Neural cell (in vitro differentiated cells): ENCODE measurements around the gene AGMAT. TPM values are rescaled to one million over a fixed set of nuclear protein-coding genes. Genes with fewer than 3 reads are reported as not detected.

Experiments used
- H2AFZ ChIP-seq: fragments of 200-600, 300-800 bp; sonication (generic), shearing (Covaris generic); 2 replicates; pipeline ENCODE4 v1.6.0; 2014; ENCODE audit warnings: low read depth, mild to moderate bottlenecking, antibody characterized with exemption, low read length, moderate library complexity
- H3F3A ChIP-seq: fragments of 200-600 bp; shearing (Covaris generic); 2 replicates; pipeline ENCODE4 v1.6.1; 2016; ENCODE audit warnings: mild to moderate bottlenecking, moderate library complexity, mixed read lengths, antibody characterized with exemption, low read length; ENCODE audit not compliant: insufficient read depth, poor library complexity, severe bottlenecking
- H3K27ac ChIP-seq: fragments of 200-600, 300-800 bp; sonication (generic), shearing (Covaris generic); 2 replicates; pipeline ENCODE4 v1.5.1; 2014; ENCODE audit warnings: mild to moderate bottlenecking, low read length, moderate library complexity
- H3K27me3 ChIP-seq: fragments of 300-800, 200-600 bp; sonication (generic), shearing (Covaris generic); 2 replicates; pipeline ENCODE4 v1.6.0; 2014; ENCODE audit warnings: mild to moderate bottlenecking, low read depth, low read length, moderate library complexity; ENCODE audit not compliant: insufficient read depth
- H3K36me3 ChIP-seq: fragments of 300-800, 200-600 bp; sonication (generic), shearing (Covaris generic); 2 replicates; pipeline ENCODE4 v1.5.1; 2014; ENCODE audit warnings: mild to moderate bottlenecking, antibody characterized with exemption, low read length, moderate library complexity; ENCODE audit not compliant: insufficient read depth
- H3K4me2 ChIP-seq: fragments of 300-800, 200-600 bp; sonication (generic), shearing (Covaris generic); 2 replicates; pipeline ENCODE4 v1.6.0; 2014; ENCODE audit warnings: mild to moderate bottlenecking, low read length
- H3K4me3 ChIP-seq: fragments of 300-800, 200-600 bp; sonication (generic), shearing (Covaris generic); 2 replicates; pipeline ENCODE4 v1.5.1; 2014; ENCODE audit warnings: mild to moderate bottlenecking, low read length, moderate library complexity
- H3K79me2 ChIP-seq: fragments of 200-600 bp; shearing (Covaris generic); replicated peaks from 2 replicates; pipeline ENCODE4 v1.6.0; 2014; ENCODE audit warnings: mild to moderate bottlenecking, low read length, moderate library complexity; ENCODE audit not compliant: insufficient read depth
- H3K9ac ChIP-seq: fragments of 300-800, 200-600 bp; sonication (generic), shearing (Covaris generic); 2 replicates; pipeline ENCODE4 v1.6.1; 2016; ENCODE audit warnings: mild to moderate bottlenecking, low read length, mixed read lengths
- H3K9me2 ChIP-seq: fragments of 200-600 bp; shearing (Covaris generic); 2 replicates; pipeline ENCODE4 v1.6.1; 2016; ENCODE audit warnings: mild to moderate bottlenecking, low read length, mixed read lengths; ENCODE audit not compliant: insufficient read depth
- H3K9me3 ChIP-seq: fragments of 200-600, 300-800 bp; sonication (generic), shearing (Covaris generic); 2 replicates; pipeline ENCODE4 v1.6.1; 2016; ENCODE audit warnings: mild to moderate bottlenecking, mixed run types, low read length, moderate library complexity, mixed read lengths
- H4K20me1 ChIP-seq: fragments of 200-600 bp; shearing (Covaris generic); 2 replicates; pipeline ENCODE4 v1.6.1; 2016; ENCODE audit warnings: mild to moderate bottlenecking, mixed run types; ENCODE audit not compliant: insufficient read depth
- CTCF ChIP-seq: fragments of 450-650 bp; IDR thresholded peaks from 2 replicates; pipeline ENCODE4 v1.5.1; 2014; ENCODE audit warnings: antibody characterized with exemption, mild to moderate bottlenecking, moderate library complexity; ENCODE audit not compliant: poor library complexity, severe bottlenecking
- EP300 ChIP-seq: fragments of 450-650 bp; conservative IDR thresholded peaks from 2 replicates; pipeline ENCODE4 v1.6.1; 2014; ENCODE audit warnings: antibody characterized with exemption, mild to moderate bottlenecking, moderate library complexity; ENCODE audit not compliant: poor library complexity, severe bottlenecking
- EZH2 ChIP-seq: fragments of 200-600, 300-800 bp; shearing (Covaris generic), sonication (generic); IDR thresholded peaks from 2 replicates; pipeline ENCODE4 v1.6.1; 2014; ENCODE audit warnings: antibody characterized with exemption, low read length, borderline replicate concordance, mild to moderate bottlenecking; ENCODE audit not compliant: insufficient read depth, poor library complexity, severe bottlenecking
- MXI1 ChIP-seq: fragments of 450-650 bp; conservative IDR thresholded peaks from 2 replicates; pipeline ENCODE4 v1.6.1; 2014; ENCODE audit warnings: antibody characterized with exemption, mild to moderate bottlenecking; ENCODE audit not compliant: poor library complexity, severe bottlenecking
- POLR2AphosphoS5 ChIP-seq: IDR thresholded peaks from 2 replicates; pipeline ENCODE4 v1.6.1; 2012
- RAD21 ChIP-seq: fragments of 450-650 bp; conservative IDR thresholded peaks from 2 replicates; pipeline ENCODE4 v1.6.1; 2014; ENCODE audit warnings: antibody characterized with exemption, mild to moderate bottlenecking, moderate library complexity
- SMC3 ChIP-seq: fragments of 450-650 bp; conservative IDR thresholded peaks from 2 replicates; pipeline ENCODE4 v1.6.1; 2014; ENCODE audit warnings: antibody characterized with exemption, mild to moderate bottlenecking, moderate library complexity; ENCODE audit not compliant: poor library complexity
- TAF1 ChIP-seq: IDR thresholded peaks from 2 replicates; pipeline ENCODE4 v1.6.1; 2012; ENCODE audit warnings: low read depth
- polyA plus RNA-seq: library from polyadenylated mRNA; depleted of rRNA; stranded (reverse); fragments of >200 nt; gene quantifications from 2 replicates; pipeline ENCODE4 v1.2.3, GENCODE V29; 2014
- TF ChIP-seq, protein P1 (sequence below): IDR thresholded peaks from 2 replicates; pipeline ENCODE4 v1.6.1; 2012; ENCODE audit warnings: borderline replicate concordance

The AGMAT gene
- polyA plus RNA-seq, 1 donor from 2014 or later: not detected

DNA sequence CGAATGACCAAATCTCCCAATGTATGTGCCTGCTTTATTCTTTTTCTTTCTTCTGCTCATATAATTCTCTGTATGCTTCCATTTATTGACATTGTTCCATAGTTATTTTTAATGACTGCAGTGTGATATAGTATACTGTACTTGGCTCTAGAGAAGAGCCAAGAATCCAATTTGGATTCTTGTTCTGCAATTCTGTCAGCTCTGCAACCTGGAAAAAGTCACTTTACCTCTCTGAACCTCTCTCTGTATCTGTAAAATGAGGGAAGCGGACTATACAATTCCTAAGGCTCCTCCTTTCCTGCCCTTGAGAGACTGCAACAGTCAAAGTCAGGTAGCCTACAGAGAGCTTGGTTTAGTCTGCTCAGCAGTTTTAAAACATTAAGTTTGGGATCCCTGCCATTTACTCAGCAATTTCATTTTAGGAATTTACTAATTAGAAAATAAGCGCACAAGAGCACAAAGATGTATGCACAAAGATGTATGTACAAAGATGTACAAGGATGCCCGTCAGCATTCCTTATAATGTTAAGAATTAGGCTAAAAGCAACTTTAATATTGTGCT, 43.5 kb downstream of the AGMAT start:
- H3K9ac ChIP-seq: no peak overlapping the region
- H3F3A ChIP-seq: no peaks in the 10 kb centered on the region
- H4K20me1 ChIP-seq: no peaks in the 10 kb centered on the region
- no peaks in the 10 kb centered on the region for H3K9me3 ChIP-seq
- H3K4me2 ChIP-seq: no peak overlapping the region
- H3K9me2 ChIP-seq: no peaks in the 10 kb centered on the region
- TF ChIP-seq TAF1 (no peak), POLR2AphosphoS5 (no peak), RAD21 (no peak), SMC3 (no peak)
- TF ChIP-seq, protein P1, sequence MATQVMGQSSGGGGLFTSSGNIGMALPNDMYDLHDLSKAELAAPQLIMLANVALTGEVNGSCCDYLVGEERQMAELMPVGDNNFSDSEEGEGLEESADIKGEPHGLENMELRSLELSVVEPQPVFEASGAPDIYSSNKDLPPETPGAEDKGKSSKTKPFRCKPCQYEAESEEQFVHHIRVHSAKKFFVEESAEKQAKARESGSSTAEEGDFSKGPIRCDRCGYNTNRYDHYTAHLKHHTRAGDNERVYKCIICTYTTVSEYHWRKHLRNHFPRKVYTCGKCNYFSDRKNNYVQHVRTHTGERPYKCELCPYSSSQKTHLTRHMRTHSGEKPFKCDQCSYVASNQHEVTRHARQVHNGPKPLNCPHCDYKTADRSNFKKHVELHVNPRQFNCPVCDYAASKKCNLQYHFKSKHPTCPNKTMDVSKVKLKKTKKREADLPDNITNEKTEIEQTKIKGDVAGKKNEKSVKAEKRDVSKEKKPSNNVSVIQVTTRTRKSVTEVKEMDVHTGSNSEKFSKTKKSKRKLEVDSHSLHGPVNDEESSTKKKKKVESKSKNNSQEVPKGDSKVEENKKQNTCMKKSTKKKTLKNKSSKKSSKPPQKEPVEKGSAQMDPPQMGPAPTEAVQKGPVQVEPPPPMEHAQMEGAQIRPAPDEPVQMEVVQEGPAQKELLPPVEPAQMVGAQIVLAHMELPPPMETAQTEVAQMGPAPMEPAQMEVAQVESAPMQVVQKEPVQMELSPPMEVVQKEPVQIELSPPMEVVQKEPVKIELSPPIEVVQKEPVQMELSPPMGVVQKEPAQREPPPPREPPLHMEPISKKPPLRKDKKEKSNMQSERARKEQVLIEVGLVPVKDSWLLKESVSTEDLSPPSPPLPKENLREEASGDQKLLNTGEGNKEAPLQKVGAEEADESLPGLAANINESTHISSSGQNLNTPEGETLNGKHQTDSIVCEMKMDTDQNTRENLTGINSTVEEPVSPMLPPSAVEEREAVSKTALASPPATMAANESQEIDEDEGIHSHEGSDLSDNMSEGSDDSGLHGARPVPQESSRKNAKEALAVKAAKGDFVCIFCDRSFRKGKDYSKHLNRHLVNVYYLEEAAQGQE: no peak
- H2AFZ ChIP-seq: no peak overlapping the region
- H3K27ac ChIP-seq: no peak overlapping the region
- no peaks in the 10 kb centered on the region for H3K79me2 ChIP-seq
- no peaks in the 10 kb centered on the region for H3K27me3 ChIP-seq
- H3K4me3 ChIP-seq: no peak overlapping the region
- peaks cover 10% of the 10 kb centered on the region for H3K36me3 ChIP-seq

DNA sequence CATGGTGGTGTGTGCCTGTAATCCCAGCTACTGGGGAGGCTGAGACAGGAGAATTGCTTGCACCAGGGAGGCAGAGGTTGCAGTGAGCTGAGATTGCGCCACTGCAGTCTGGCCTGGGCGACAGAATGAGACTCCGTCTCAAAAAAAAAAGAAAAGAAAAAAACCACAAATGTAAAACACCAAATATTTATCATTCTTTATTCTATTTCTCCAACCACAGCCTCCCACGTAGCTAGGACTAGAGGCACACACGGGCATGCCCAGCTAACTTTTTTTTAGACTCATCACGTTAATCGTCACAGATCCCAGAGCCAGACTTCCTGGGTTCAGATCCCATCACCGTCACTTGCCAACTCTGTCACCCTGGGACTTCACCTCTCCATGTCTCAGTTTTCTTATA, 44.7 kb downstream of the AGMAT start:
- no peaks in the 10 kb centered on the region for H3K79me2 ChIP-seq
- H3K9ac ChIP-seq: no peak overlapping the region
- H3K9me3 ChIP-seq: no peaks in the 10 kb centered on the region
- TF ChIP-seq EP300: no peak
- TF ChIP-seq RAD21: no peak
- TF ChIP-seq, protein P1: no peak
- no peak for TF ChIP-seq POLR2AphosphoS5
- TF ChIP-seq SMC3: no peak
- no peak for TF ChIP-seq MXI1
- no peak for TF ChIP-seq TAF1
- no peak for TF ChIP-seq EZH2
- TF ChIP-seq CTCF: no peak
- no peak overlapping the region for H3K4me3 ChIP-seq
- H4K20me1 ChIP-seq: no peaks in the 10 kb centered on the region
- H3K27ac ChIP-seq: no peak overlapping the region
- H3K36me3 ChIP-seq: peaks cover 8% of the 10 kb centered on the region
- H3K27me3 ChIP-seq: no peaks in the 10 kb centered on the region
- no peak overlapping the region for H3K4me2 ChIP-seq
- no peaks in the 10 kb centered on the region for H3K9me2 ChIP-seq
- H3F3A ChIP-seq: no peaks in the 10 kb centered on the region
- no peak overlapping the region for H2AFZ ChIP-seq
